ENCODE measurements around the gene SCN5A.

Gene SCN5A

GRCh38 chr3:38649500-38650247 lies at the start of gene SCN5A:
SCN5A (minus strand) TSS chr3:38649687; CDS start chr3:38633307, 16,380 bp downstream.
- DNase-seq = peak; percentile 65

DNA sequence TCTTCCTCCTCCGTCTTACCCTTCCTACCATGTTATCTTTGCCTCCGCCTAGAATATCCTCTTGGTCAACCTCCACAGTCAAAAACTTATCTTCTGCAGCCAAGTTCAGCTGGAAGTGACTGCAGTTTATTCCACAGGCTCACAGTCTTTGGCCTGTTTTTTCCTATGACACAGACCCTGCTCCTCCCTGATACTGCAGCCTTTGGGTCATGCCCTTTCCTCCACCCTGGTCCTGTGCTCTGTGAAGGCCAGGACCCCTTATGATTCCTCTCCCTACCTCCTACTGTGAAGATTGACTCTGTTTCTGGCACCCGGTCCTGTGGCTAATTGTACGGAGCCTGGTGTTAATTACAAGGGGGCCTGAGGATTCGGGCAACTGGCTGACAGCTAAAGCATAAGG lies 49.3 kb upstream of the SCN5A start:
- DNase-seq = no peak

- DNase-seq = no peak
Measured at GRCh38 chr3:38698061-38698460, 48.6 kb upstream of the SCN5A start.

- DNase-seq = no peak
Measured at GRCh38 chr3:38696034-38696433, 46.5 kb upstream of the SCN5A start.

GRCh38 chr3:38690185-38690584 lies 40.7 kb upstream of the SCN5A start:
- no peak for DNase-seq

DNA sequence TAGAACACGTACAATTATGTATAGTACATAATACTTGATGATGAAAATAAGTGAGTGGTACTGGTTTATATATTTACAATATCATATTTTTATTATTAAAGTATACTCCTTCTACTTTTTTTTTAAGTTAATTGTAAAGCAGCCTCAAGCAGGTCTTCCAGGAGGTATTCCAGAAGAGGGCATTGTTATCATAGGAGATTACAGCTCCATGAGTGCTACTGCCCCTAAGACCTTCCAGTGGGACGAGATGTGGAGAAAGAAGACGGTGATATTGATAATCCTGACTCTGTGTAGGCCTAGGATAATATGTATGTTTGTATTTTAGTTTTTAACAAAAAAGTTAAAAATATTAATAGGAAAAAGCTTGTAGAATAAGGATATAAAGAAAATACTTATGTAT lies 40.3 kb upstream of the SCN5A start:
- DNase-seq = no peak

GRCh38 chr3:38689346-38689745 lies 39.9 kb upstream of the SCN5A start:
- DNase-seq = no peak

GRCh38 chr3:38687321-38687720 lies 37.8 kb upstream of the SCN5A start:
- no peak for DNase-seq

DNA sequence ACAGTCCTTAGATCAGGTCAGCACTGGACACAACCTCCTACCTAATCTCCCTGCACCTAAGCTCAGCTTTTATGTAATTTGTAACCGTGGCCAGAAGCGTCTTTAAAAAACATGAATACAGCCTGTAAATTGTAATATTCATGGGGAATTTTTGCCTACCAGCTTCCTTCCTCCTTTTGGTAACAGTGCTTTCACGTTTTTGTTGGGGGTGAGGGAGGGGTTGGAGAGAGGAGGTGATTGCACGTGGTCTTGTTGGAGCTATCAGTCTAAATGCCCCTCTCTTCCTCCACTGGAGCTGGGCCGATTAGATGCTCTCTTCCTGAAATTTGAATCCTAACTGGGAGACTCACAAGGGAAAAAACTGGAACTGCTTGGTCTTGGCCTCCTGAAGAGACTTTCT lies 35.1 kb upstream of the SCN5A start:
- no peak for DNase-seq

DNA sequence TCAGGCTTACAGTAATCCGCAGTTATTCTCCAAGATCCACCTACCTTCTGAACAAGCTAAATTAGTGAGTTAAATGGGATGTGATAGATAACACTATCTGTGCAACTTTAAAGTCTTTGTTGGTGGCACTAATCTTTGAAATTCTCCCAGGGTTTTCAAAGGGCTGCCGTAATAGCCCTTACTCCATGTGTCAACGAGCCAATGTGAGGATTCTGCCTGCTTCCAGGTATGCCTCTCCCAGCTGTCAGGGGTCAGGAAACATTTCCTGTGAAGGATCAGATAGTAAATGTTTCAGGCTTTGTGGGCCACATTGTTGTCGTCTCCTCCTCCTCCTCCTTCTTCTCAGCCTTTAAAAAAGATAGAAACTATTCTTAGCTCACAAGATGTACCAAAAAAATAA lies 20.2 kb upstream of the SCN5A start:
- no peak for DNase-seq

- no peak for DNase-seq
Measured at GRCh38 chr3:38662544-38662943, 13.1 kb upstream of the SCN5A start.

DNA sequence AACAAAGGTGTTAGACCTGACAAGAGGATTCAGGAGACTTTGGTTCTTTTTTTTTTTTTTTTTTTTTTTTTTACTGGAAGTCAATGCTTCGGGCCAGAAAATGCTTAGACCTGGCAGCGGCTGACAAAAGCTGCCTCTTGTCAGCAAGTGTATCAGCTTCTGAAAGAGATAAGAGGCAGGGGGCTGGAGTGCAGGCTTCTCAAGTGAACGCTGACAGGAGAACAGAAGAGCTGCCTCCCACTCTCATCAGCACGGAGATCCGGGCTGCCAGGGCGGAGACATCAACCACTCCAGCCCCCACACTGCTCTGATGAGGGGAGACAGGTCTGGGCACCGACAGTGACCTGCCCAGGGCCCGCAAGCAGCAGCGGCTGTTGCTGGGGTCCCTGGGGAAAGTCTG lies 9.4 kb upstream of the SCN5A start:
- no peak for DNase-seq

DNA sequence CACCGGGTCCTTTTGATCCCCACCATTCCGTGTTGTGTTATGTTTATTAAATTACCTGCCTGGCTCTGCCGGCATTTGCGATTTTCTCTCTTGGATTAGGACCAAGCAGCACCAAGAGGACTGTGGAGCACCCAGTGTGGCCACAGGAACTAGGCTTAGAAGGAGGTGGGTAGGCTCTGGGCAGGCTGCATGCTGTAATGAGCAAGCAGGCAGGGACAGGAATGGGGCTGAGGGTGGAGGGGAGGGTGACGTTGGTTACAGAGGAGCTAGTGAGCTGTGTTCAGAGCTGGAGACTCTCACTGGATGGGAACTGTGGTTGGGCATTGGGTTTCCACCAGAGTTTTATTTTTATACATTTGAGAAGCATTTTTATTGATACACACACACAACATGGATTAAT lies 7.9 kb upstream of the SCN5A start:
- DNase-seq = no peak

DNA sequence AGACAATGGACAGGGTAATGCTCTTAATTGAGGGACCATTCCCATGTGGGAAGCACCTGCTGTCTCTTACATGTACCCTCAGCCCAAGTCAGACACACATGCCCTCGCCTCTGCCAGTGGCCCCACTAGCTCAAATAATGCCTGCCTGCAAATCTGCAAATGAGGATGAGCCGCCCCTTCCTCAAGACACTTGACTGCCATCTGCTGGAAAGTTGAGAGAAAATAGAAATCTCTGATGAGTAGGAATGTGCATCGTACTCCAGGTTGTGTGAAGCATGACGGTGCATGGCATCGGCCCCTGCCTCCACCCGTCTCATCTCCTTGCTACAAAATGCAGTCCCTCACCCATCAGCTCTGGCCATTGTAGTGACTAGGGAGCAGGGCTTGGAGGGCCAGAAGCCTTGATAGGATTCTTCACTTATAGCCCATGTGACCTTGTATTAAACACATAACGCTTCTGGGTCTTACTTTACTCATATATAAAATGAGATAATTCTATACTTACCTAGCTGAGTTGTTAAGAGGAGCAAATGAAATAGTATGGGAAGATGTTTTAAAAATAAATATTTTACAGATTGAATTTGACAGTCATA lies 6.3 kb upstream of the SCN5A start:
- no peak for DNase-seq

GRCh38 chr3:38653685-38654537 lies 4.4 kb upstream of the SCN5A start:
- no peak for DNase-seq

DNA sequence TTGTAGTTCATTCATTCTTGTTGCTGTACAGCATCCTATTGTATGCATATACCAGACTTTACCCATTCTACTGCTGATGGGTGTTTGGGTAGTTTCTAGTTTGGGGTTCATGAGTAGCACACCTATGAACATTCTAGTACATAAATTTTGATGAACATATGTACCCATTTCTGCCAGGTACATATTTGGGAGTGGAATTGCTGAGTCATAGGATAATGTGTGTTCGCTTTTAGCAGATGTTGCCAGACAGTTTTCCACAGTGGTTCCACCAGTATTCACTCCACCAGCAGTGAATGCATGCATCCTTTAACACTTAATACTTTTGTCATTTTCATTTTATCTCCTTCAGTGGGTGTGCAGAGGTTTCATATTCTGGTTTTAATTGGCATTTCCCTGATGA lies 3.4 kb upstream of the SCN5A start:
- no peak for DNase-seq

GRCh38 chr3:38651153-38651789 lies 1.8 kb upstream of the SCN5A start:
- peak; percentile 72 for DNase-seq

GRCh38 chr3:38650248-38650951 lies 913 bp upstream of the SCN5A start:
- DNase-seq = no peak

- no peak for DNase-seq
Measured at GRCh38 chr3:38648659-38649499, 608 bp downstream of the SCN5A start.

DNA sequence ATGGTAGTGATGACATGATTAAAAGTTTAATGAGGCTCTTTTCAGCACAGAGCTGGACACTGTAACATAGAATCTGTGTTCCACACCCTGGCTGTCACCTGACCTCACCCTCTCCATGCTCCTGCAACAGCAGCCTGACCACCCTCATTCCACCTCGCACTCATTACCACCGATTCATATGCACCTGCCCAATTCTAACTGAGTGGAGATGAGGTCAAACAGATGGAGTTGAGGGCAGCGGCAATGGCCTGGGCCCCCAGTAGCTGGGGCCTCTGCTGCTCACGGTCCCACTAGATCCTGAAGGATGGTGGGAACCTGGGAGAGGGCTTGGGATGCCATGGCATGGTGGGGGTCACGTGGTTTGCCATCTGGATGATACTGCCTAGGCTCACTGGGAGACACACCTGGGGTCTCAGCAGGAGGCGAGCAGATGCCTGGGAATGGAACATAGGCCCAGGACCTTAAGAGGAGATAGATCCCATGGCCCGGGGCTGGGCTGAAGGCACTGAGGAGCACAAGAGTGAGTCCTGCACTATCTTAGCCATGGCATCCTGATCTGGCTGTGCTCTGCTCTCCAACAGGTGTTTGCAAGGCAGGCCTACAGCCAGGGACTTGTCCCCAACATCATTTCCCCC lies 1.3 kb downstream of the SCN5A start:
- DNase-seq = no peak

Measured in activated naive CD4-positive, alpha-beta T cell treated with anti-CD3 and anti-CD28 coated beads, Interleukin-2, amount 50 U/mL, for 16 hours (primary cell).